ENCODE measurements around the gene ZNFX1. TPM values are rescaled to one million over a fixed set of nuclear protein-coding genes. Genes with fewer than 3 reads are reported as not detected.

ZNFX1 gene
- polyA plus RNA-seq, 3 donors from 2014 or later = 17.2 to 59.2 (median 17.9) TPM

Other genes with a start within 250 kb of the ZNFX1 start
- 10 to 100 TPM in 2 of 3 donors, 1 to 10 TPM in 1; 8.1 to 21.0 (median 10.3) TPM for gene CSE1L, start 231.7 kb downstream of the ZNFX1 start, polyA plus RNA-seq
- 10 to 100 TPM; 18.0 to 43.3 (median 18.2) TPM for gene STAU1, start 89.7 kb downstream of the ZNFX1 start, polyA plus RNA-seq
- gene DDX27, start 58.6 kb downstream of the ZNFX1 start, polyA plus RNA-seq = 10 to 100 TPM; 14.3 to 41.9 (median 18.7) TPM
- not detected for gene KCNB1, start 204.6 kb upstream of the ZNFX1 start, polyA plus RNA-seq

Measured in immature natural killer cell (primary cell).